A673 (cell line): ENCODE results near the gene GNAI2.

ENCODE experiments used
- CTCF ChIP-seq: fragments of 300-800, 200-600 bp; sonication (generic); conservative IDR thresholded peaks from 2 replicates; pipeline ENCODE4 v1.5.1; 2017; ENCODE audit warnings: low read depth, mild to moderate bottlenecking, antibody characterized with exemption, low read length, moderate library complexity, mixed read lengths
- EZH2 ChIP-seq: fragments of 200-600 bp; sonication (generic); IDR thresholded peaks from 2 replicates; pipeline ENCODE4 v1.6.1; 2017; ENCODE audit warnings: borderline replicate concordance, low read depth, mild to moderate bottlenecking, mixed read lengths, antibody characterized with exemption, low read length; ENCODE audit not compliant: poor library complexity, severe bottlenecking

- TF ChIP-seq CTCF (no peak), EZH2 (no peak)
Observed at GRCh38 chr3:50273689-50274065, 37.7 kb downstream of the GNAI2 start.
